HEK293 (cell line): ENCODE data around the gene NDFIP2.
A peak's percentile ranks its signal among the peaks of the same experiment; 100 is the strongest.

Experiments used
- CTCF ChIP-seq: fragments of 450-650 bp; formaldehyde crosslinking; IDR thresholded peaks from 2 replicates; pipeline ENCODE4 v1.5.1; 2016; ENCODE audit warnings: missing biosample characterization, missing genetic modification characterization
- GFI1B ChIP-seq: fragments of 450-650 bp; formaldehyde crosslinking; IDR thresholded peaks from 2 replicates; pipeline ENCODE4 v1.5.1; 2016; ENCODE audit warnings: missing biosample characterization, missing genetic modification characterization
- GLIS1 ChIP-seq: fragments of 450-650 bp; formaldehyde crosslinking; IDR thresholded peaks from 2 replicates; pipeline ENCODE4 v1.5.1; 2016; ENCODE audit warnings: missing biosample characterization, missing genetic modification characterization
- PRDM6 ChIP-seq: fragments of 450-650 bp; formaldehyde crosslinking; IDR thresholded peaks from 2 replicates; pipeline ENCODE4 v1.5.1; 2017; ENCODE audit warnings: missing biosample characterization, missing genetic modification characterization
- TCF7L2 ChIP-seq: IDR thresholded peaks from 2 replicates; pipeline ENCODE4 v1.6.1; 2011; ENCODE audit warnings: low read depth, mild to moderate bottlenecking, inconsistent platforms, low read length, moderate library complexity, borderline replicate concordance
- ZBTB17 ChIP-seq: fragments of 450-650 bp; formaldehyde crosslinking; IDR thresholded peaks from 2 replicates; pipeline ENCODE4 v1.5.1; 2016; ENCODE audit warnings: missing biosample characterization, missing genetic modification characterization
- ZBTB20 ChIP-seq: fragments of 450-650 bp; formaldehyde crosslinking; IDR thresholded peaks from 2 replicates; pipeline ENCODE4 v1.5.1; 2016; ENCODE audit warnings: missing biosample characterization, missing genetic modification characterization
- ZBTB21 ChIP-seq: fragments of 450-650 bp; formaldehyde crosslinking; IDR thresholded peaks from 2 replicates; pipeline ENCODE4 v1.5.1; 2017; ENCODE audit warnings: missing biosample characterization, missing genetic modification characterization
- ZBTB48 ChIP-seq: fragments of 450-650 bp; formaldehyde crosslinking; IDR thresholded peaks from 2 replicates; pipeline ENCODE4 v1.5.1; 2016; ENCODE audit warnings: missing biosample characterization, missing genetic modification characterization
- ZBTB8A ChIP-seq: fragments of 450-650 bp; formaldehyde crosslinking; IDR thresholded peaks from 2 replicates; pipeline ENCODE4 v1.5.1; 2016; ENCODE audit warnings: missing biosample characterization, missing genetic modification characterization
- ZNF223 ChIP-seq: fragments of 450-650 bp; formaldehyde crosslinking; IDR thresholded peaks from 2 replicates; pipeline ENCODE4 v1.5.1; 2016; ENCODE audit warnings: missing biosample characterization, missing genetic modification characterization
- ZNF335 ChIP-seq: fragments of 450-650 bp; formaldehyde crosslinking; conservative IDR thresholded peaks from 2 replicates; pipeline ENCODE4 v1.5.1; 2016; ENCODE audit warnings: missing biosample characterization, missing genetic modification characterization
- ZNF426 ChIP-seq: fragments of 450-650 bp; formaldehyde crosslinking; IDR thresholded peaks from 2 replicates; pipeline ENCODE4 v1.5.1; 2017; ENCODE audit warnings: missing biosample characterization, missing genetic modification characterization, mild to moderate bottlenecking, inconsistent platforms, moderate library complexity
- ZNF529 ChIP-seq: fragments of 450-650 bp; formaldehyde crosslinking; IDR thresholded peaks from 2 replicates; pipeline ENCODE4 v1.5.1; 2017; ENCODE audit warnings: missing genetic modification characterization, missing biosample characterization; ENCODE audit not compliant: insufficient replicate concordance
- ZNF530 ChIP-seq: fragments of 450-650 bp; formaldehyde crosslinking; IDR thresholded peaks from 2 replicates; pipeline ENCODE4 v1.5.1; 2016; ENCODE audit warnings: low read depth, missing biosample characterization, missing genetic modification characterization
- ZNF621 ChIP-seq: fragments of 450-650 bp; formaldehyde crosslinking; IDR thresholded peaks from 2 replicates; pipeline ENCODE4 v1.5.1; 2017; ENCODE audit warnings: missing biosample characterization, missing genetic modification characterization
- ZNF704 ChIP-seq: fragments of 450-650 bp; formaldehyde crosslinking; IDR thresholded peaks from 2 replicates; pipeline ENCODE4 v1.5.1; 2016; ENCODE audit warnings: missing biosample characterization, missing genetic modification characterization
- ZSCAN4 ChIP-seq: fragments of 450-650 bp; formaldehyde crosslinking; IDR thresholded peaks from 2 replicates; pipeline ENCODE4 v1.5.1; 2017; ENCODE audit warnings: missing biosample characterization, missing genetic modification characterization

Gene NDFIP2

GRCh38 chr13:79604752-79605151 is 123.8 kb downstream of the NDFIP2 start (continued):
- TF ChIP-seq ZNF426 (tag by site-specific recombination), result no peak
- TF ChIP-seq ZBTB17 (tag by site-specific recombination), result no peak
- no peak for TF ChIP-seq ZNF529
- no peak for TF ChIP-seq ZBTB21 (tag by site-specific recombination)
- TF ChIP-seq ZBTB20 (tag by site-specific recombination), result no peak
- TF ChIP-seq ZNF335 (tag by site-specific recombination), result 0 out of 2 replicates have a peak, but pooled peaks have one; percentile 13
- TF ChIP-seq ZNF704 (tag by site-specific recombination), result no peak
- TF ChIP-seq ZNF223 (tag by site-specific recombination), result no peak
- no peak for TF ChIP-seq CTCF (tag by site-specific recombination)
- no peak for TF ChIP-seq ZNF530 (tag by site-specific recombination)
- TF ChIP-seq GLIS1 (tag by site-specific recombination), result peak; percentile 79
- peak; percentile 93 for TF ChIP-seq TCF7L2
- no peak for TF ChIP-seq ZSCAN4 (tag by site-specific recombination)
- TF ChIP-seq ZBTB48 (tag by site-specific recombination), result peak; percentile 44; the same call in 1 of the 2 replicates
- TF ChIP-seq GFI1B (tag by site-specific recombination), result peak; percentile 50; the same call in 1 of the 2 replicates
- peak; percentile 53 for TF ChIP-seq PRDM6 (tag by site-specific recombination)
- no peak for TF ChIP-seq ZNF621 (tag by site-specific recombination)
- TF ChIP-seq ZBTB8A, result 0 out of 2 replicates have a peak, but pooled peaks have one; percentile 22
